BLaER1 (cell line): ENCODE data around the gene COL27A1.

Experiments used
- H3K27ac ChIP-seq: shearing (Covaris generic); formaldehyde crosslinking; 2 replicates; pipeline ENCODE4 v1.8.1; 2022
- H3K27me3 ChIP-seq: shearing (Covaris generic); formaldehyde crosslinking; 2 replicates; pipeline ENCODE4 v1.8.1; 2022
- H3K36me3 ChIP-seq: shearing (Covaris generic); formaldehyde crosslinking; 2 replicates; pipeline ENCODE4 v1.8.1; 2022
- H3K4me1 ChIP-seq: shearing (Covaris generic); formaldehyde crosslinking; 2 replicates; pipeline ENCODE4 v1.8.1; 2022
- H3K4me2 ChIP-seq: shearing (Covaris generic); formaldehyde crosslinking; 2 replicates; pipeline ENCODE4 v1.8.1; 2022
- H3K4me3 ChIP-seq: shearing (Covaris generic); formaldehyde crosslinking; 2 replicates; pipeline ENCODE4 v1.8.1; 2022
- H3K9ac ChIP-seq: shearing (Covaris generic); formaldehyde crosslinking; 2 replicates; pipeline ENCODE4 v1.8.1; 2022
- H3K9me3 ChIP-seq: shearing (Covaris generic); formaldehyde crosslinking; 2 replicates; pipeline ENCODE4 v1.8.1; 2022
- H4K20me1 ChIP-seq: shearing (Covaris generic); formaldehyde crosslinking; 2 replicates; pipeline ENCODE4 v1.8.1; 2022
- Cebpa-rat ChIP-seq: shearing (Covaris generic); IDR thresholded peaks from 2 replicates; pipeline ENCODE4 v1.8.1; 2022

Gene COL27A1

GRCh38 chr9:114357911-114358328 is 202.6 kb downstream of the COL27A1 start:
- Histone ChIP-seq H3K36me3 (peaks cover 97% of the 10 kb centered on the region), H3K27me3 (no peaks in the 10 kb centered on the region)

GRCh38 chr9:114359801-114360200 is 204.5 kb downstream of the COL27A1 start:
- no peaks in the 10 kb centered on the region for H3K27me3 ChIP-seq
- peaks cover 32% of the 10 kb centered on the region; the same call in 1 of the 2 replicates for H4K20me1 ChIP-seq
- H3K9me3 ChIP-seq = no peaks in the 10 kb centered on the region
- no peak overlapping the region for H3K9ac ChIP-seq
- peaks cover 34% of the 10 kb centered on the region for H3K4me1 ChIP-seq
- TF ChIP-seq Cebpa-rat = no peak
- no peak overlapping the region for H3K4me3 ChIP-seq
- peaks cover 100% of the 10 kb centered on the region for H3K36me3 ChIP-seq
- peak overlapping the region; percentile 5; the same call in 1 of the 2 replicates for H3K27ac ChIP-seq
- H3K4me2 ChIP-seq = no peak overlapping the region

More at GRCh38 chr9:114357911-114358328, 202.6 kb downstream of the COL27A1 start:
- Histone ChIP-seq H3K9me3 (no peaks in the 10 kb centered on the region), H3K4me2 (no peak overlapping the region), H4K20me1 (peaks cover 32% of the 10 kb centered on the region; the same call in 1 of the 2 replicates), H3K27ac (0 out of 2 replicates have a peak overlapping the region, but pooled peaks have one; percentile 19), H3K4me3 (no peak overlapping the region), H3K9ac (no peak overlapping the region), H3K4me1 (peaks cover 15% of the 10 kb centered on the region)
- TF ChIP-seq Cebpa-rat = no peak

GRCh38 chr9:114361542-114361941 is 206.2 kb downstream of the COL27A1 start:
- peaks cover 24% of the 10 kb centered on the region; the same call in 1 of the 2 replicates for H4K20me1 ChIP-seq
- H3K4me2 ChIP-seq = no peak overlapping the region
- H3K9me3 ChIP-seq = no peaks in the 10 kb centered on the region
- H3K36me3 ChIP-seq = peaks cover 93% of the 10 kb centered on the region
- H3K9ac ChIP-seq = no peak overlapping the region
- no peak overlapping the region for H3K4me3 ChIP-seq
- peaks cover 51% of the 10 kb centered on the region for H3K4me1 ChIP-seq
- peak overlapping the region; percentile 81 for H3K27ac ChIP-seq
- no peaks in the 10 kb centered on the region for H3K27me3 ChIP-seq
- no peak for TF ChIP-seq Cebpa-rat
